HepG2 (cell line): ENCODE results near the gene HMMR.

Experiments
- KDM3A ChIP-seq: IDR thresholded peaks from 2 replicates; pipeline ENCODE4 v1.6.1; 2018; ENCODE audit warnings: low read depth, missing compliant biosample characterization
- RBM39 ChIP-seq: fragments of 200-400 bp; formaldehyde crosslinking; IDR thresholded peaks from one replicate; pipeline ENCODE4 v1.6.1; 2018; ENCODE audit warnings: antibody characterized with exemption, mild to moderate bottlenecking, low read depth, low read length; ENCODE audit not compliant: poor library complexity, severe bottlenecking
- SIN3A ChIP-seq: IDR thresholded peaks from 2 replicates; pipeline ENCODE4 v1.6.1; 2011; ENCODE audit warnings: low read depth, mild to moderate bottlenecking, control low read depth, low read length, borderline replicate concordance
- XBP1 ChIP-seq: sonication (generic); formaldehyde crosslinking; IDR thresholded peaks from 2 replicates; pipeline ENCODE4 v1.5.0; 2020; ENCODE audit warnings: missing genetic modification reagents
- ZNF101 ChIP-seq: sonication (generic); formaldehyde crosslinking; IDR thresholded peaks from 2 replicates; pipeline ENCODE4 v1.4.0; 2020; ENCODE audit warnings: mild to moderate bottlenecking, low read depth, missing genetic modification reagents, borderline replicate concordance
- ZNF441 ChIP-seq: sonication (generic); formaldehyde crosslinking; IDR thresholded peaks from 2 replicates; pipeline ENCODE4 v1.7.0; 2021; ENCODE audit warnings: missing genetic modification reagents, borderline replicate concordance
- ZNF501 ChIP-seq: sonication (generic); formaldehyde crosslinking; IDR thresholded peaks from 2 replicates; pipeline ENCODE4 v1.5.1; 2020; ENCODE audit warnings: mild to moderate bottlenecking, moderate library complexity, missing genetic modification reagents
- TF ChIP-seq, protein P1 (sequence below): IDR thresholded peaks from 2 replicates; pipeline ENCODE4 v1.6.1; 2012; ENCODE audit warnings: low read length, improper control_type of control experiment
- TF ChIP-seq, protein P2 (sequence below), 2 experiments: sonication (generic) in 1 of 2; formaldehyde crosslinking in 1 of 2; IDR thresholded peaks; 2 replicates each; pipeline versions ENCODE4 v1.5.1 to v1.6.1; 2011 to 2020; ENCODE audit warnings: borderline replicate concordance in 1 of 2, low read depth in 1 of 2, low read length in 1 of 2, mild to moderate bottlenecking in 1 of 2, missing genetic modification reagents in 1 of 2, moderate library complexity in 1 of 2

- TF ChIP-seq KDM3A (CRISPR knock-in tag) (no peak), RBM39 (no peak), XBP1 (CRISPR knock-in tag) (no peak), ZNF101 (CRISPR knock-in tag) (no peak), ZNF501 (no peak), ZNF441 (CRISPR knock-in tag) (no peak), SIN3A (no peak)
- TF ChIP-seq, protein P1, sequence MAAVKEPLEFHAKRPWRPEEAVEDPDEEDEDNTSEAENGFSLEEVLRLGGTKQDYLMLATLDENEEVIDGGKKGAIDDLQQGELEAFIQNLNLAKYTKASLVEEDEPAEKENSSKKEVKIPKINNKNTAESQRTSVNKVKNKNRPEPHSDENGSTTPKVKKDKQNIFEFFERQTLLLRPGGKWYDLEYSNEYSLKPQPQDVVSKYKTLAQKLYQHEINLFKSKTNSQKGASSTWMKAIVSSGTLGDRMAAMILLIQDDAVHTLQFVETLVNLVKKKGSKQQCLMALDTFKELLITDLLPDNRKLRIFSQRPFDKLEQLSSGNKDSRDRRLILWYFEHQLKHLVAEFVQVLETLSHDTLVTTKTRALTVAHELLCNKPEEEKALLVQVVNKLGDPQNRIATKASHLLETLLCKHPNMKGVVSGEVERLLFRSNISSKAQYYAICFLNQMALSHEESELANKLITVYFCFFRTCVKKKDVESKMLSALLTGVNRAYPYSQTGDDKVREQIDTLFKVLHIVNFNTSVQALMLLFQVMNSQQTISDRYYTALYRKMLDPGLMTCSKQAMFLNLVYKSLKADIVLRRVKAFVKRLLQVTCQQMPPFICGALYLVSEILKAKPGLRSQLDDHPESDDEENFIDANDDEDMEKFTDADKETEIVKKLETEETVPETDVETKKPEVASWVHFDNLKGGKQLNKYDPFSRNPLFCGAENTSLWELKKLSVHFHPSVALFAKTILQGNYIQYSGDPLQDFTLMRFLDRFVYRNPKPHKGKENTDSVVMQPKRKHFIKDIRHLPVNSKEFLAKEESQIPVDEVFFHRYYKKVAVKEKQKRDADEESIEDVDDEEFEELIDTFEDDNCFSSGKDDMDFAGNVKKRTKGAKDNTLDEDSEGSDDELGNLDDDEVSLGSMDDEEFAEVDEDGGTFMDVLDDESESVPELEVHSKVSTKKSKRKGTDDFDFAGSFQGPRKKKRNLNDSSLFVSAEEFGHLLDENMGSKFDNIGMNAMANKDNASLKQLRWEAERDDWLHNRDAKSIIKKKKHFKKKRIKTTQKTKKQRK, result no peak
- TF ChIP-seq, protein P2, sequence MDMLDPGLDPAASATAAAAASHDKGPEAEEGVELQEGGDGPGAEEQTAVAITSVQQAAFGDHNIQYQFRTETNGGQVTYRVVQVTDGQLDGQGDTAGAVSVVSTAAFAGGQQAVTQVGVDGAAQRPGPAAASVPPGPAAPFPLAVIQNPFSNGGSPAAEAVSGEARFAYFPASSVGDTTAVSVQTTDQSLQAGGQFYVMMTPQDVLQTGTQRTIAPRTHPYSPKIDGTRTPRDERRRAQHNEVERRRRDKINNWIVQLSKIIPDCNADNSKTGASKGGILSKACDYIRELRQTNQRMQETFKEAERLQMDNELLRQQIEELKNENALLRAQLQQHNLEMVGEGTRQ (IDR thresholded peaks at IDR 0.05; ENCODE audit: low read depth, low read length), result no peak
- TF ChIP-seq, protein P2 (CRISPR knock-in tag; IDR thresholded peaks at IDR 0.05; ENCODE audit: borderline replicate concordance), result no peak
Measured at GRCh38 chr5:163506095-163506457, 45.6 kb downstream of the HMMR start.
